Inferior parietal cortex (tissue), 1 donor: ENCODE measurements around the gene SEPTIN12.

Experiments
- DNase-seq: peaks from one replicate; pipeline ENCODE4 v3.0.0-alpha.2; 2016; ENCODE audit errors: extremely low spot score

The SEPTIN12 gene

GRCh38 chr16:4802659-4803287 is 14.6 kb upstream of the SEPTIN12 start:
- peak; percentile 95 for DNase-seq

- peak; percentile 53 for DNase-seq
These were observed 14.0 kb upstream of the SEPTIN12 start, which contains the start of gene ROGDI for GRCh38 chr16:4801962-4802658. Gene ROGDI, minus strand, starts transcription at chr16:4802633. Its CDS starts 62 bp downstream, at chr16:4802571.

GRCh38 chr16:4801051-4801961 is 13.2 kb upstream of the SEPTIN12 start:
- no peak for DNase-seq

- peak; percentile 74 for DNase-seq
These were observed 12.3 kb upstream of the SEPTIN12 start for GRCh38 chr16:4800290-4801041.

GRCh38 chr16:4799171-4799855 is 11.2 kb upstream of the SEPTIN12 start:
- DNase-seq, result no peak

GRCh38 chr16:4798456-4798855 is 10.3 kb upstream of the SEPTIN12 start:
- no peak for DNase-seq

- DNase-seq, result no peak
These were observed 9.7 kb upstream of the SEPTIN12 start for GRCh38 chr16:4797805-4798252.

GRCh38 chr16:4796982-4797804 is 9.0 kb upstream of the SEPTIN12 start:
- no peak for DNase-seq

GRCh38 chr16:4795828-4796572 is 7.9 kb upstream of the SEPTIN12 start:
- no peak for DNase-seq

- DNase-seq, result no peak
These were observed 7.2 kb upstream of the SEPTIN12 start, which contains the start of gene SMIM22 for GRCh38 chr16:4795181-4795827. Gene SMIM22, plus strand, starts transcription at chr16:4795369. Its CDS starts 366 bp downstream, at chr16:4795735.

GRCh38 chr16:4792951-4793513 is 4.9 kb upstream of the SEPTIN12 start:
- no peak for DNase-seq

GRCh38 chr16:4790871-4791270 is 2.7 kb upstream of the SEPTIN12 start:
- DNase-seq, result no peak

- DNase-seq, result no peak
These were observed 2.1 kb upstream of the SEPTIN12 start for GRCh38 chr16:4790261-4790660.

GRCh38 chr16:4788910-4789309 is 765 bp upstream of the SEPTIN12 start:
- DNase-seq, result no peak

- no peak for DNase-seq
These were observed 344 bp upstream of the SEPTIN12 start for GRCh38 chr16:4788489-4788889.

- no peak for DNase-seq
These were observed 1.1 kb downstream of the SEPTIN12 start for GRCh38 chr16:4787068-4787467.

GRCh38 chr16:4785758-4786433 is 2.2 kb downstream of the SEPTIN12 start:
- no peak for DNase-seq
